Measurements from ENCODE around the gene TRIM34.

DNA sequence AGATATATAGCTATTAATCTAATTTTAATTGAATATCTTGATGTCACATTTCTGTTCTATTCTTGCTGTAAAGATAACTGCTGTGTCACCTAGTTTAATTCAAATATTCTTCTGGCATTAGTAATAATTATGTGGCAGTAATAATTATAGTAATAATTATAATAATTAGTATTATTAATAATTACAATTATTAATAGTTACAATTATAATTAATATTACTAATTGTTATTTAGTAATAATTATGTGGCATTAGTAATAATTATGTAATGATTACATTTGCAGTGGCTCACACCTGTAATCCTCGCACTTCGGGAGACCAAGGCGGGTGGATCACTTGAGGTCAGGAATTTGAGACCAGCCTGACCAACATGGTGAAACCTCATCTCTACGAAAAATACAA lies 61.6 kb downstream of the TRIM34 start:
- TF ChIP-seq, protein P1, sequence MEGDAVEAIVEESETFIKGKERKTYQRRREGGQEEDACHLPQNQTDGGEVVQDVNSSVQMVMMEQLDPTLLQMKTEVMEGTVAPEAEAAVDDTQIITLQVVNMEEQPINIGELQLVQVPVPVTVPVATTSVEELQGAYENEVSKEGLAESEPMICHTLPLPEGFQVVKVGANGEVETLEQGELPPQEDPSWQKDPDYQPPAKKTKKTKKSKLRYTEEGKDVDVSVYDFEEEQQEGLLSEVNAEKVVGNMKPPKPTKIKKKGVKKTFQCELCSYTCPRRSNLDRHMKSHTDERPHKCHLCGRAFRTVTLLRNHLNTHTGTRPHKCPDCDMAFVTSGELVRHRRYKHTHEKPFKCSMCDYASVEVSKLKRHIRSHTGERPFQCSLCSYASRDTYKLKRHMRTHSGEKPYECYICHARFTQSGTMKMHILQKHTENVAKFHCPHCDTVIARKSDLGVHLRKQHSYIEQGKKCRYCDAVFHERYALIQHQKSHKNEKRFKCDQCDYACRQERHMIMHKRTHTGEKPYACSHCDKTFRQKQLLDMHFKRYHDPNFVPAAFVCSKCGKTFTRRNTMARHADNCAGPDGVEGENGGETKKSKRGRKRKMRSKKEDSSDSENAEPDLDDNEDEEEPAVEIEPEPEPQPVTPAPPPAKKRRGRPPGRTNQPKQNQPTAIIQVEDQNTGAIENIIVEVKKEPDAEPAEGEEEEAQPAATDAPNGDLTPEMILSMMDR (conservative IDR thresholded peaks at IDR 0.05; ENCODE audit: low read depth, low read length): no peak
- TF ChIP-seq EZH2 (IDR thresholded peaks at IDR 0.05; ENCODE audit: borderline replicate concordance, low read depth, low read length, poor library complexity, severe bottlenecking): no peak

All from A673 (cell line).